ENCODE measurements around the gene KAZN.

- TF ChIP-seq CTCF (conservative IDR thresholded peaks at IDR 0.05 in 1 of 2, IDR thresholded peaks at IDR 0.05 in 1 of 2; ENCODE audit: low read depth in 1 of 2, low read length in 2 of 2) (no peak), EZH2 (IDR thresholded peaks at IDR 0.05; ENCODE audit: low read length, missing control alignments) (no peak)
Observed at GRCh38 chr1:14783592-14783886, 185.1 kb downstream of the KAZN start.

Data from fibroblast of lung (primary cell).